Pulmonary artery endothelial cell (primary cell): ENCODE measurements around the gene FBXO46. TPM values are rescaled to one million over a fixed set of nuclear protein-coding genes. Genes with fewer than 3 reads are reported as not detected.
"Not testable (repeated sequence)": the region's sequence is repeated elsewhere in the genome, so short reads cannot be mapped to it uniquely, and the experiment has no call there.

Experiments used
- DNase-seq: peaks from one replicate; pipeline ENCODE4 v3.0.0-alpha.2; 2011; ENCODE audit warnings: low read depth, low spot score
- total RNA-seq: library from RNA; depleted of rRNA; stranded (reverse); fragments of >200 nt; gene quantifications from 2 replicates; pipeline ENCODE4 v1.2.3, GENCODE V29; 2014

Gene FBXO46
- total RNA-seq, 1 donor from 2014 or later, result 5.3 TPM

- DNase-seq, result no peak
These were observed 851 bp downstream of the FBXO46 start for GRCh38 chr19:45729800-45730290.

GRCh38 chr19:45728683-45729082 lies 2.0 kb downstream of the FBXO46 start:
- DNase-seq, result not testable (repeated sequence)

- DNase-seq, result not testable (repeated sequence)
These were observed 10.6 kb downstream of the FBXO46 start for GRCh38 chr19:45720065-45720464.

GRCh38 chr19:45717983-45718650 lies 12.6 kb downstream of the FBXO46 start:
- DNase-seq, result no peak

GRCh38 chr19:45717131-45717982 lies 13.3 kb downstream of the FBXO46 start:
- peak; percentile 97 for DNase-seq

GRCh38 chr19:45716359-45717130 lies 14.2 kb downstream of the FBXO46 start:
- no peak for DNase-seq

- no peak for DNase-seq
These were observed 15.6 kb downstream of the FBXO46 start for GRCh38 chr19:45715139-45715538.

- DNase-seq, result no peak
These were observed 17.6 kb downstream of the FBXO46 start for GRCh38 chr19:45713141-45713540.

- no peak for DNase-seq
These were observed 18.0 kb downstream of the FBXO46 start for GRCh38 chr19:45712699-45713067.

GRCh38 chr19:45711851-45712698 lies 18.6 kb downstream of the FBXO46 start:
- no peak for DNase-seq

GRCh38 chr19:45710356-45711130 lies 20.2 kb downstream of the FBXO46 start:
- DNase-seq, result no peak

GRCh38 chr19:45705710-45706415 lies 24.8 kb downstream of the FBXO46 start:
- no peak for DNase-seq

GRCh38 chr19:45705115-45705514 lies 25.6 kb downstream of the FBXO46 start:
- DNase-seq, result no peak

- DNase-seq, result no peak
These were observed 29.0 kb downstream of the FBXO46 start for GRCh38 chr19:45701676-45702075.

GRCh38 chr19:45693106-45693788 lies 37.4 kb downstream of the FBXO46 start:
- no peak for DNase-seq

- DNase-seq, result peak; percentile 99
These were observed 38.2 kb downstream of the FBXO46 start, which contains the start of gene QPCTL for GRCh38 chr19:45692187-45693105. TSS of gene QPCTL (plus strand) at chr19:45692666. CDS start at chr19:45692704, 38 bp downstream.

- peak; percentile 86 for DNase-seq
These were observed 39.0 kb downstream of the FBXO46 start, which contains the start of gene SNRPD2 for GRCh38 chr19:45691516-45692186. TSS of gene SNRPD2 (minus strand) at chr19:45691953. CDS start at chr19:45691888, 65 bp downstream.
